Activated naive CD4-positive, alpha-beta T cell (primary cell): Measurements from ENCODE around the gene PPP1R9A.

Experiments
- DNase-seq, 4 experiments: peaks; one replicate each; lab custom pipeline; 2025; lab: John Stamatoyannopoulos, UW

PPP1R9A gene

DNA sequence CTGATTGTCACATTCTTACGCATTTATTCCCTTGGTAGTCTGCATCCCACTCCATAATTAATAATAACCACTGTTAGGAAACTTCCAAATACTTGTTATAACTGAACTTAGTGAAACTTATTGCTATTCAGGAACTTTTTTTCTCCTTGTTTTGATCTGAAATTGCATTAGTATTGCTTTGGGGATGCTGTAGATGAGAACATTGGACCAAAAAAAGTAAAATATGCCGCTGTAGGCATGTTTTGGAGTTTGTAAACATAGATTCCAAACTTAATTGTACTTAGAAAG lies 1.7 kb downstream of the PPP1R9A start:
- DNase-seq = no peak

- no peak for DNase-seq
Observed at GRCh38 chr7:94912085-94912484, 4.7 kb downstream of the PPP1R9A start.

- DNase-seq = no peak
Observed at GRCh38 chr7:94913391-94913790, 6.0 kb downstream of the PPP1R9A start.

DNA sequence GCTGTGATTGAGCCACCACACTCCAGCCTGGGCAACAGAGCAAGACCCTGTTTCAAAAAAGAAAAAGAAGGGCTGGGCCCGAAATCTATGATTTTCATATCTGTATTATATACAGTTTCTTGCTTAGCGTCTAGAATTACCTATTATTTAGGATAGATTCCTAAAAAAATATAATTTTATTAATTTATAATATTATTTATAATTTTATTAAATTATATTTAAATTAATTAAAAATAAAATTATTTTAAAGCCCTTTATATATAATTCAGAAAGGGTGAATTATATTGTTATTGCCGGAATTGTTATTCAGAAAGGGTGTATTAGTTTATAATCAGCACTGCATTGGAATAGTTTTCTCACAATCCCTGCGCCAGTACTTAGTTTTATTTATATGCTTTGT lies 14.5 kb downstream of the PPP1R9A start:
- DNase-seq = no peak

- no peak for DNase-seq
Observed at GRCh38 chr7:94922457-94922856, 15.1 kb downstream of the PPP1R9A start.

- no peak for DNase-seq
Observed at GRCh38 chr7:94923412-94923811, 16.0 kb downstream of the PPP1R9A start.

DNA sequence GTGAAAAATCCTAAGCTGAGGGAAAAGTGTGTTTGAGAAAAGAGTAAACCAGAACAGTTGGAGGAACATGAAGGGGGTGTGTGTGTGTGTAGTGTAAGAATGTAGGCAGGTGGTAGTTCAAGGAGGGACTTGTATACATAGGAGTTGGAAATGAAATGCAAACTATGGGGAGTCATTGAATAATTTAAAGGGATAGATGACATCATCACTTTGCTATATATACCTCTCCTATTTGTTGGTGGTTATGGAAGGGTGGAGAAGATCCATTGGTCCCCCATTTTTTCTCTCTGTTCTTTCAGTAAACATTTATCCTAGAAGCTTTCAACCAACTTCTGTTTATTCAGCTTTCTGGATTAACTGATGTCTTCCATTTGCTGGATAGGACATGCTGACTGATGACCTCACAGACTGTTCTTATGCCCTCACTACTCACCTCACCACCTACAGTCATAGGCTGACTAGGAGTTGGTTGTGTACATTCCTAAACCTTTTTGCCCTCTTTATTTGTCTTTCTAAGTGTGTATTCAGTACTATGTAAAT lies 20.8 kb downstream of the PPP1R9A start:
- no peak for DNase-seq

DNA sequence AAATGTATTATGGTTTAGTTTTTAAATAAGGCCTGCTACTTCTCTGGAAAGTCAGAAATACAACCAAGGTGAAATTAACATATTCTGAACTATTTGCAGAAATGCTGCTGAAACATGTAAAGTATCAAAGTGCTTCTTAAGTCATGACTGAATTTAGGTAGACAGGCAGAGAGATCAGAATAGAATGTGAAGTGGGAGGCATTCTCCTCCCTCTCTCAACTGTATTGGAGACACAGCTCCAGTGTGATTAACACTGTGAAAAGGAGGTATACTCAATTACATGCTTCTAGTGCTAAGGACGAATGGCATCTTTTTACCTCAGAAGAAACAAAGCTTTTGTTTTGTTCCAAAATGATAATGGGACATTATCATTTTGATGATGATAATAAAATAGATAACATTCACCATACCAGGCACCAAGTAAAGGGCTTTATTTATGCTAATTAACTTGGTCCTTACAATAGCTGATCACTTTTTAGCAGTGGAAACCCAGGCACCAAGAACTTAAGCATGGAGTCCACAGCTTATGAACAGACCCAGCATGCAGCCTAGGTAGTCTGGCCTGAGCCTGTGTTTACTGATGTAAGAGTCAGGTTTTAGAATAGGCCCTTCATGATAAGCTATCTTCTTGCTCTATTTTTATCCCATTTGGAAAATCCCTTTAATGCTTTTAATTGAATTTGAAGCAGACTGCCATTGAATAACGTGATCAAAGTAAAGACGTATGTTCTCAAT lies 26.0 kb downstream of the PPP1R9A start:
- no peak for DNase-seq

GRCh38 chr7:94939395-94939794 lies 32.0 kb downstream of the PPP1R9A start:
- no peak for DNase-seq

DNA sequence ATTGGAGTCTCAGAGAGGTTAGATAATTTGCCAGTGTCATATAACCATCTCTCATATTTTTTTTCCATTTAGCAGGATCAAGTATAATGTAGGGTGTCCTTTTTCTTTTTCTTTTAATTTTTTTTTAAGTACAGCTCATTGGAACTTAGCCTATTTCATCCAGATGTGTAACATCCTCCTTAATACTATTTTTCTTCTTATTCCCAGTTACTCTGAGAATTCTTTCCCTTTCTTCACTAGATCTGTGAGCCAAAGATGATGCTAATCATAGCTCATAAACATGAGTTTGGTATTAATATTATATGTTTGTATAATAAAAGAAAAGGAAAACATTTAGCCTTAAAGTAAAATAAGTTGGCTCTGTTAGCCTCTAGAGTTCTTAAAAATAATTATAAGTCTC lies 32.8 kb downstream of the PPP1R9A start:
- no peak for DNase-seq

GRCh38 chr7:94941844-94942632 lies 34.6 kb downstream of the PPP1R9A start:
- DNase-seq = no peak

GRCh38 chr7:94943134-94943533 lies 35.7 kb downstream of the PPP1R9A start:
- no peak for DNase-seq

- no peak for DNase-seq
Observed at GRCh38 chr7:94949532-94949931, 42.1 kb downstream of the PPP1R9A start.

GRCh38 chr7:94955807-94956206 lies 48.4 kb downstream of the PPP1R9A start:
- no peak for DNase-seq

GRCh38 chr7:94957061-94957460 lies 49.7 kb downstream of the PPP1R9A start:
- DNase-seq = no peak

DNA sequence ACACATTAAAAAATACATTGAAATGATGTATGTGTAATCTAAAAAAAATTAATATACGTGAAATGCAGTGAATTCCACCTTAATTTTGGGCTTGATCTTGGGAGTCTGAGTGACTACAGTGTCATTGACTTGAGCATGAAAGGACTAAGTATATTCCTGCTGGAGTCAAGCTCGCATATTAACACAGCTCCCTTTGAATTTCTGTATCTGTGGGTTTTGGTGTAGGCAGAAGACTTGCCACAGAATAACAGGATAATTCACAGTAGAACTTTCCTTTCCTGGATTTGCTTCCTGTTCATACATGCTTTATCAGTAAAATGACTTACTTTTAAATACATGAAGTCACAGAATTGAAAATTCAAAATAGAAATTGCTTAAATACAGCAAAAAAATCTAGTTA lies 55.3 kb downstream of the PPP1R9A start:
- no peak for DNase-seq

DNA sequence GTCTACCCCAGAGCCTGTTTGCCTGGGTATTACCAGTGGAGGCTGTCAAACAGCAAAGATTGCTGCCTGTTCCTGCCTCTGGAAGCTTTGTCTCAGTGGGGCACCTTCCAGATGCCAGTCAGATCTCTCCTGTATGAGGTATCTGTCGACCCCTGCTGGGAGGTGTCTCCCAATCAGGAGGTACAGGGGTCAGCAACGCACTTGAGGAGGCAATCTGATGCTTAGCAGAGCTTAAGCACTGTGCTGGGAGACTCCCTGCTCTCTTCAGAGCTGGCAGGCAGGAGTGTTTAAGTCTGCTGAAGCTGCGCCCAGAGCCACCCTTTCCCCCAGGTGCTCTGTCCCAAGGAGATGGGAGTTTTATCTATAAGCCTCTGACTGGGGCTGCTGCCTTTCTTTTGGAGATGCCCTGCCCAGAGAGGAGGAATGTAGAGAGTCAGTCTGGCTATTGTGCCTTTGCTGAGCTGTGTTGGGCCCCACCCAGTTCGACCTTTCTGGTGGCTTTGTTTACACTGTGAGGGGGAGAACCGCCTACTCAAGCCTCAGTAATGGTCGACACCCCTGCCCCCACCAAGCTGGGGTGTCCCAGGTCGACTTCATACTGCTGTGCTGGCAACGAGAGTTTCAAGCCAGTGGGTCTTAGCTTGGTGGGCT lies 62.2 kb downstream of the PPP1R9A start:
- no peak for DNase-seq

- no peak for DNase-seq
Observed at GRCh38 chr7:94970085-94970576, 62.7 kb downstream of the PPP1R9A start.

DNA sequence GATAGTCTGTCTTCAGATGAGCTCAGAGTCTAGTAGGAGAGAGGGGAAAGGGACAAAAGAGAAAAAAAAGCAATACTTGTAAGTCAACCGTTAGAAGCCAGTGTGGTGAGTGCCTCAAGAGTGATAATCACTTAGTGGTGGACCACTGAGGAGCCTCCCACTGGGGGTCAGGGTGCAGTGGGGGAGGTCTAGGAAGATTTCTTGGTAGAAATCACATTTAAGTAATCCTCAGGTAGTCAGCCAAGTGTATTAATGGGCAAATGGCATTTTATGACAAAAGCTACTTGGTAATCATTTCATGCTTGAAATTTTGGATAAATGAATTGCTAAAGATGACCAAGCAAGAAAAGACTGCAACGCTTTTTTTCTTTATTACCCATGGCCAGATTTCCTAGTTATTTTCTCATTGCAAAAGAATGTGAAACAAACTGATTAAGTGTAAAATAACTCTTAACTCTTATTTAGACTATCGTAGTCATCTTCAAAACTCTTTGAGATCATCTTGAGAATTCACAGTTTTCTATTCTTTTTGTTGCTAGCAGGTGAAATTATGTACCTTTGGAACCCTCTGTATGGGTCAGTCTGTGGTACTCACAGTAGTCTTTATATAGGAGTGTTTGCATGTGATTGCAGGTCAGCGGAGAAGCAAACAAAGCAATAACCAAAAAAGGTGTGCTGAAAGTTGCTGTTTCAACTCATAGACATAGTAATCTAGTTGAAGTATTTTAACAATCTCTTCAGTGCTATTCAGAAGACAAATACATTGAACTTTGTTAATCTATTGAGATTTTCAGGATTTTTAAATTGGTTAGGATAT lies 63.9 kb downstream of the PPP1R9A start:
- no peak for DNase-seq

GRCh38 chr7:94972296-94972695 lies 64.9 kb downstream of the PPP1R9A start:
- no peak for DNase-seq

DNA sequence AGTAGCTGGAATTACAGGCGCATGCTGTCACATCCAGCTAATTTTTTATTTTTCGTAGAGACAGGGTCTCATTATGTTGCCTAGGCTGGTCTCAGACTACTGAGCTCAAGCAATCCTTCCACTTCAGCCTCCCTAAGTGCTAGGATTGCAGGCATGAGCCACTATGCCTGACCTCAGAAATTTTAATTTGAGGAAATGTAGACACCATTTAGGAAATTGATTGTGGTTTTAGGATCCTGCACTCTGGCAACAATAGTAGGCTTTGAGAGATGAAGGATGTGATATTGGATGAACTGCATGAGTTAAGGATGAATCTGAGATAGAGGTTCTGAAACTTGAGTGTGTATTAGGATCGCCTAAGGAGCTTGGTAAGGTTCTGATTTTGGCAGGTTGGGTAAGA lies 66.5 kb downstream of the PPP1R9A start:
- DNase-seq = no peak

DNA sequence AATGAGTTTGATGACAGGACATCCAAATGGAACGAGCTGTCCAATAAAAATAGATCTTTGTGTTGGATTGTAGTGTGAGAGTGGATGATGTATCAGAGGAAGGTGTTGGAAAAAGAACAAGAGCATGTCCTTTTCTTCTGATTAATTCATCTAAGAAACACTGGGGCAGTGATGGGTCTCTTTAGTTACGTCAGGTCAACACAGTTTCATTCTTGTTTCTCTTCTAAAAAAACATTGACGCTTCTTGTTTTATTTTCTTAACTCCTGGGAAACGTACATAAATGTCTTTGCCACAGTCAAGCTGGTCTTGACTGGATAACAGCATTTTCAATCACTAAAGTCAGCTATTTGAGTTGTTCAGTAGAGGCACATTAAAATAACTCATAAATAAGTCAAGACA lies 67.0 kb downstream of the PPP1R9A start:
- DNase-seq = no peak
